ENCODE data around the gene CITED2.
"Not testable (repeated sequence)": the region's sequence is repeated elsewhere in the genome, so short reads cannot be mapped to it uniquely, and the experiment has no call there.

Gene CITED2, protein sequence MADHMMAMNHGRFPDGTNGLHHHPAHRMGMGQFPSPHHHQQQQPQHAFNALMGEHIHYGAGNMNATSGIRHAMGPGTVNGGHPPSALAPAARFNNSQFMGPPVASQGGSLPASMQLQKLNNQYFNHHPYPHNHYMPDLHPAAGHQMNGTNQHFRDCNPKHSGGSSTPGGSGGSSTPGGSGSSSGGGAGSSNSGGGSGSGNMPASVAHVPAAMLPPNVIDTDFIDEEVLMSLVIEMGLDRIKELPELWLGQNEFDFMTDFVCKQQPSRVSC

DNA sequence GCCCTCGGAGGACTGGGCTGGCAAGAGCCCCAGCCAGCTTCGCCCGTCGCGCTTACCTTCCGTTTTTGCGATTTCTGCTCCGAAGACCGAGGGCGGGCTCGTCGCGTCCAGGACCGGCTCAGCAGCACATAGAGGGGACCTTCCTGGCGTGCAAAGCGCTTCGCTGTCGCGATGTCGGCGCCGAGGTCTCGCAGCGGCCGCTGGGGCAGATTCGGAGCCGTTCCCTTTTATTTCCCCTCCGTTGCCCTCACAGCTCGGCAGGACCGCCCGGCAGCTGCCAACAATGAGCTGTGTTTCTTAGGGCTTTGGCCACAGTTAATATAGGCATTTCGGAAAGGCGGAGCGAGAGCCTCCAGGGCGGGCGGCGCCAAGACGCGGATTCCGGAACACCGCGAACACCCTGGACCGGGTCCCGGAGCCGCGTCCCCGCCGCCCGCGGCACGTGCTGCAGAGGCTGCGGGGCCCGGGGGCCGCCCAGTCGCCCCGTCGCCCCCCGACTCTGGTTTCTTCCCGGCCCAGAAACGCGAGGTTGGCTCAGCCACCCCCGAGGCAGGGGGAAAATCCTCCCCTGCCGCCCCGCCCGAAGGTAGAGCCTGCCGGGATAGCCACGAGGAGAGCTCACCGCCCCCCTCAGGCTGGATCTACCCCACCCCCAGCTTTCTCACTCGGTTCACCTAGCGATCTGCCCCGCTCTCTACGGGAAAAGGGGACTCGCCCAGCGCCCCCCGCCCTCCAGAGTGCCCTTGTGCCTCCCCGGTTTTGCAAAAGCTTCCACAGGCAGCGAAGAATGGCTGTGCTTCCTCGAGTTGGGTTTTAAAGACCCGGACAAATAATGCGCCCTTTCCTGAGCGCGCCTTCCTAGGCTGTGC, at the start of gene CITED2:
CITED2 (minus strand) TSS at position 292 of the 869 bp plus-strand sequence. CDS start 704 bp downstream, outside the sequence.
- TF ChIP-seq, protein P1, sequence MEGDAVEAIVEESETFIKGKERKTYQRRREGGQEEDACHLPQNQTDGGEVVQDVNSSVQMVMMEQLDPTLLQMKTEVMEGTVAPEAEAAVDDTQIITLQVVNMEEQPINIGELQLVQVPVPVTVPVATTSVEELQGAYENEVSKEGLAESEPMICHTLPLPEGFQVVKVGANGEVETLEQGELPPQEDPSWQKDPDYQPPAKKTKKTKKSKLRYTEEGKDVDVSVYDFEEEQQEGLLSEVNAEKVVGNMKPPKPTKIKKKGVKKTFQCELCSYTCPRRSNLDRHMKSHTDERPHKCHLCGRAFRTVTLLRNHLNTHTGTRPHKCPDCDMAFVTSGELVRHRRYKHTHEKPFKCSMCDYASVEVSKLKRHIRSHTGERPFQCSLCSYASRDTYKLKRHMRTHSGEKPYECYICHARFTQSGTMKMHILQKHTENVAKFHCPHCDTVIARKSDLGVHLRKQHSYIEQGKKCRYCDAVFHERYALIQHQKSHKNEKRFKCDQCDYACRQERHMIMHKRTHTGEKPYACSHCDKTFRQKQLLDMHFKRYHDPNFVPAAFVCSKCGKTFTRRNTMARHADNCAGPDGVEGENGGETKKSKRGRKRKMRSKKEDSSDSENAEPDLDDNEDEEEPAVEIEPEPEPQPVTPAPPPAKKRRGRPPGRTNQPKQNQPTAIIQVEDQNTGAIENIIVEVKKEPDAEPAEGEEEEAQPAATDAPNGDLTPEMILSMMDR (IDR thresholded peaks at IDR 0.05; ENCODE audit: low read depth, low read length): 0 out of 2 replicates have a peak, but pooled peaks have one; percentile 5

DNA sequence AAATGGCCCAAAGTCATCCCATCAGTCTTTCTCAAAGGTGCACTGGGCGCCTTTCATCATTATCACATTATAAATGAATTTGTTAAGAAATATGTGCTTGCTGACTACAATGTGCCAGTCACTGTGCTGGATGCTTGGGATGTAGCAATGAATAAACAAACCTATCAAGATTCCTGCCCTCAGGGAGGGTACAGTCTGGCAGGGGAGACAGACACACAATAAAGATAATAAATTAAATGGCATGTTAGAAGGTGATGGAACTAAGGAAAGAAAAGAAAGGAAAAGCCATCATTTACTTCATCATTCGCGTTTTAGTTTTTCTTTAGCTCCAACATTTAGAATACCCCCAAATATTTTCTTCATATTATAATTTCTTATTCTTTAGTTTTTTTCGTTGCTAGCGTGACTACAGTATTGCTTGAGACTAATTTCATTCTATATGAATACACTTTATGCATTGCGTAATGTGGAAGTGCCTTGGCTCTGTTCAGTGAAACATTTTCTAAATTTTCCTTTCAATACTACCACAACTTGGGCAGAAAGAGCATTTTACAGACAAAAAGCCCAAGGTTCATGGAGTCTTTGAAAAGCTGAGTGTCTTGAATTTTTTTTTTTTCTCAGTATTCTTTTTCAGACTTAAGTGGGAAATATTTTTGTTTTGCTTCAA, 48.7 kb upstream of the CITED2 start:
- H3K4me3 ChIP-seq (ENCODE audit: low read depth, low read length): no peak overlapping the region
- TF ChIP-seq, protein P1 (IDR thresholded peaks at IDR 0.05; ENCODE audit: low read depth, low read length): no peak

More for the DNA sequence above, at the start of gene CITED2:
- H3K4me3 ChIP-seq (ENCODE audit: low read depth, low read length): peak within 1 kb of the TSS; percentile 98

GRCh38 chr6:139422105-139423036, 47.9 kb upstream of the CITED2 start:
- TF ChIP-seq, protein P1 (IDR thresholded peaks at IDR 0.05; ENCODE audit: low read depth, low read length): no peak
- H3K4me3 ChIP-seq (ENCODE audit: low read depth, low read length): no peak overlapping the region

DNA sequence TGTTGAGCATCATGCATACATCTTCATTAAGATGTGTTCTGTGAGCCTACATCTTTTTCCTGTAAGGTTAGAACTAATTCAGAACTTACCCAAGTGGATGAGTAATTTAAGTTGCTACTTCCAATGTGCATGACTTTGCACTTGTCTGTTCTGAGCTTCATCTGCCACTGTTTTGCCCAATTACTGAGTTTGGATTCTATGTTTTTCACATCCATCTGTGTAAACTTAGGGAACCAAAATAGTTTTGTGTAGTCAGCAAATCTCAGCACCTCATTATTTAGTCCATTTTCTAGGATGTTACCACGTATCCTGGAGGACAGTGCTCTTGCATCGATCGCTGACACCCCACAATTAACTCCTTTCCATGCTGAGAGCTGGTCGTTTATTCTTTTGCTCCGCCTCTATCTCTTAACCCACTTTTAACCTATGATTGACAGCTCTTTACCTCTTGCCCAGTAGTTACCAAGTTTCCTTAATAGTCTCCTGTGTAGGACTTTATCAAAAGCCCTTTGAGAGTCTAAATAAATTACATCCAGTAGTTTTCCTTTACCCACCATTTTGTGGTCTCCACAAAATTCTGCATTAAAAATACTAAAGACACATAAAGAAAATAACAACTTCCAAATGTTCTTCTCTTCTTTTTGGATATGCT, 44.2 kb upstream of the CITED2 start:
- no peak overlapping the region for H3K4me3 ChIP-seq (ENCODE audit: low read depth, low read length)
- TF ChIP-seq, protein P1 (IDR thresholded peaks at IDR 0.05; ENCODE audit: low read depth, low read length): no peak

DNA sequence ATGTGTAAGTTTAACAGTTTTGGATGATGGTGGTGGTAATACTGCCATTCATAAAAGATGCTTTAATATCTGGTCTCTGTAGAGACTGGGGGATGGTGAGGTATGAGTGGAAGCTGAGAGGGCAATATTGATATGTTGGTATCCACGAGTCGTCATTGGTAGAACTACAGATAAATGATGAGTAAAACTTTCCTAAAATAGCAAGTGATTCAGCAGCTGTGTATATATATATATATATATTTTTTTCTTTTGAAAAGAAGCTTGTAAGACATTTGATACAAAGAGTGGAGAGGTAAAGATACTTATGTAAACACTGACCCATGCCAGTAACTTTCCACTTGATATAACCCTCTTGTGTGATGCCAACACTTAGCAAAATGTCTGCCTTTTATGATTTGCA, 41.7 kb upstream of the CITED2 start:
- no peak overlapping the region for H3K4me3 ChIP-seq (ENCODE audit: low read depth, low read length)
- TF ChIP-seq, protein P1 (IDR thresholded peaks at IDR 0.05; ENCODE audit: low read depth, low read length): no peak

GRCh38 chr6:139415365-139415764, 40.9 kb upstream of the CITED2 start:
- no peak overlapping the region for H3K4me3 ChIP-seq (ENCODE audit: low read depth, low read length)
- TF ChIP-seq, protein P1 (IDR thresholded peaks at IDR 0.05; ENCODE audit: low read depth, low read length): no peak

GRCh38 chr6:139412103-139412502, 37.7 kb upstream of the CITED2 start:
- not testable (repeated sequence) for H3K4me3 ChIP-seq (ENCODE audit: low read depth, low read length)
